Stimulated activated CD8-positive, alpha-beta memory T cell treated with anti-CD3 and anti-CD28 coated beads, Interleukin-15, amount 100 ng/mL, for 4 hours (primary cell): ENCODE measurements around the gene TCF19.

Experiments
- DNase-seq, 2 donors: peaks; one replicate each; pipeline ENCODE4 v3.0.0-alpha.2; 2020; ENCODE audit warnings: low read depth in 2 of 2

TCF19 gene, protein sequence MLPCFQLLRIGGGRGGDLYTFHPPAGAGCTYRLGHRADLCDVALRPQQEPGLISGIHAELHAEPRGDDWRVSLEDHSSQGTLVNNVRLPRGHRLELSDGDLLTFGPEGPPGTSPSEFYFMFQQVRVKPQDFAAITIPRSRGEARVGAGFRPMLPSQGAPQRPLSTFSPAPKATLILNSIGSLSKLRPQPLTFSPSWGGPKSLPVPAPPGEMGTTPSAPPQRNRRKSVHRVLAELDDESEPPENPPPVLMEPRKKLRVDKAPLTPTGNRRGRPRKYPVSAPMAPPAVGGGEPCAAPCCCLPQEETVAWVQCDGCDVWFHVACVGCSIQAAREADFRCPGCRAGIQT

DNA sequence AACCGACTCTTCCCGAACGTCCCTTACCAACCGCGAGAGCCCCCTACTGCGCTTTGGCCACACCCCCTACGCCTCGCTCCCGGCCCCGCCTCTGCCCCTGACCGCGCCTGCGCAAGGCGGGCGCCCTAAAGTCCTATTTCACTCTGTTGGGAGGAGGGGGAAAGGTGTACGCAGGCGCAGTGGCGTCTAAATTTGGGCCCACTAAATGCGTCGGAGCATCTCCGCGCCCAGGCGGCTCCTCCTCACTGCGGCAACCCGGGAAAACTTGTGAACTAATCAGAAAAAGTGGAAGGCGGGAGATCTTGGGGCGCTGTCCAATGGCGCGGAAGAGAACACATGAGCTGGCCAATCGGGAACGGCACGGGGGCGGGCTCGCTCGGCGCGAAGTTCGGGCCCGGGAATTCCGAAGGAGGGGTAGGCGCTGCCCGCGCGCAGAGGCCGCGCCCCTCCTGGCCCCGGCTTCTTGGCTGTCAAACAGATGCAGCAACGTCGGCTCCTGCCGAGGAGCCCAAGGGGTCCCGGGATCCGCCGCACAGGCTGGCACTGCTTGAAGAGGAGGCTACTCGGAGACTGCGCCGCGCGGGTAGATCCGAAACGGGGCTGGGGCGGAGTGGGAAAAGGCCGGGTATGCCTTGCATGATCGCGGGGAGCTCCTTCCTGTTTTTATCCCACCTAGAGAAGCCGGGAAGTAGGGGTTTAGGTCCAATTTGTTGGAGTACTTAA is at the start of gene TCF19:
Gene TCF19 (plus strand): TSS at position 450 of the 723 bp plus-strand sequence. CDS start 881 bp downstream, outside the sequence.
- DNase-seq, result peak; percentile 98 to 99

DNA sequence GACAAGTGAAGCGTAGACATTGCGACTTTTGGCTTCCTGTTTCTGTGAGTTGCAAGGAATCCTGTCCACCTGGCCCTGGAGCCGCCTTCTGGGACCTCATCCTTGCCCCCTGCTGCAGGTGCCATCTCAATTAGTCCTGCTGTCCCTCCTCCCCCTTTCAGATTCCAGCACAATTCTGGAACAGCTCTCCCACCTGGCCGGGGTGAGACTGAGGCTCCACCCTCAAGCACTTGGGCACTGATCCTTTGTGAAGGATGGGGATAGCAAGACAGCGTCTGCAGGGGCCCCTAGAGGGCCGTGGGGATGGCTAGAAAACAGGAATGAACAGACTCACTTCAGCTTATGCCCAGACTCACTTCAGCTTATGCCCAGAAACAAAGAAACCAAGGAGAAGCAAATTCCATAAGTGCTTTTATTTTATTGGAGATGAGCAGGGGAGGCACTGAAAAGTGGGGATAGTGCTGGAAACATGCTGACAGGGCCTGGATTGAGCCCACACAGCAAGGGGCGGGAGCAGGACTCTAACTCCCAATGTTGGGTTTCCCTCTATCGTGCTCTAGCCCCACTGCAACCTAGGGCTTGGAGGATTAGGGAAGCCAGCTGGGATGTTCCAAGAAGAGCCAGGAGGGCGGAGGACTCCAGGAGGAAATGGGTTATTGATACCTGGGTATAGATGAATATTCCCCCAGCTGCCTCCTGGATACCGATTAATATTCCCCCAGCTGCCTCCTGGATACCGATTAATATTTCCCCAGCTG is 47.4 kb upstream of the TCF19 start:
- no peak for DNase-seq

DNA sequence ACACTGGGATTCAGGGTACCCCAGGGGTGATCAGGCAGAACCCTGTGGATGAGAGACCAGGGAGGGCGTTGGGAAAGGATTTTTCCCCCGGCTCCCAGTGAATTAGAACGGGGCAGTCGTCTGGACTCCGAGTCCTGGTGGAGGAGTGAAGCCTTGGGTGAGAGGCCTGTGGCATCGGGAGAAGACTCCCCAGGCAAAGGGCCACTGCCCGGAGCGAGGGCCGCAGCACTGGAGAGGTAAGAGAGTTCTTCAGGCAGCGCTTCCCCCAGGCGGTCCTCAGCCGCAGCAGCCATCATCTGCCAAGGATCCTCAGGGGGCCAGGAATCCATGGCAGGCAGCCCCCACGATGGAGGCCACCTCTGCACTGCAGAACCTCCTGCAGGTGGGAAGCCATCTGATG is 46.7 kb upstream of the TCF19 start:
- no peak for DNase-seq

DNA sequence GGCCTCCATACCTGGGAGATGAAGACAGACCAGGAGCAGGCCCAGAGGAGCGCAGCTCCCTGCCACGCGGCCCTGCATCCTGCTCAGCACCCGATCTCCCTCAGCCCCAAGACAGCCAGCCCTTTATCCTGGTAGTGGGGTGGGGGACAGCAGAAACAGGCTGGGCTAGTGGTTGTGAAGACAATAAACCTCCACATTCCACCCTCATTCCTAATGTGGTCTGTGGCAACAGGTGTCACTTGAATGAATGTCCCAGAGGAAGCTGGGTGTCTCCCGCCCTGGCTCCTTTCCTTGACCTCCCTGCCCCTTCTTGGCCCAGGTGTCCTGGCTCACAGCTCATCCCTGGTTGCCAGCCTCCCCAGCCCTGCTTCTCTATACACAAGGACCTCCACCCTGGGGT is 45.9 kb upstream of the TCF19 start, which contains the start of gene C6orf15:
Gene C6orf15 (minus strand): TSS at position 98 of the 400 bp plus-strand sequence. CDS start 20 bp downstream, at position 78.
- DNase-seq, result no peak

DNA sequence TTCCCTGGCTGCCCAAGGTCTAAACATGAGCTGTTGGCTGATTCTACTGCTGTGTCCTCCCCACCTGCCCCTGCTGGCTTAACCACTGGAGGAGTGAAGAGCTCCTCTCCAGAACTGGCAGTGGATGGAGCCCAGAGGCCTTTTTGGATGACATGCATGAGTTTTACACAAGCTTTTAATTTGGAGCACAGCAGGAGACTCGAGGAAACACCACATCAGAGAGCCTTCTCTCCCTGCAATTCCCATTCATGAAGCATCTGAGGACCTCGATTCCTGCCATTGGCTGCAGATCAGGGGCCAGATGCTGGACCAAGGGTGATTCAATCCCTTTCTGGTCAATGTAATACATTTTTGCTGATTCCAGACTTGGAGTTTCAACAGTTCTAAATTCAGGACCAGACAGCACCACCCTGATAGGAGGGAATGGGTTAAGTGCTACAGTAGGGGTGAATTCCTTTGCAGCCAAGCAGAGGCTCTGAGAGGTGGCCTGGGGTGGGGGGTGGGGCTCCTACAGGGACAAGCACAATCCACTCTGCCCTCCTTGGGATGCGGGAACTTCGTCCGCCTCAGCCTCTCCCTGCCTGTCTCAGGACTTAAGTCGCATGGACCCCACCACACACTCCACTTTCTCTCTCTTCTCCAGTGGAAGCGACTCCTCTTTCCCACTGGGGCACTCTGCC is 44.4 kb upstream of the TCF19 start:
- DNase-seq, result no peak

DNA sequence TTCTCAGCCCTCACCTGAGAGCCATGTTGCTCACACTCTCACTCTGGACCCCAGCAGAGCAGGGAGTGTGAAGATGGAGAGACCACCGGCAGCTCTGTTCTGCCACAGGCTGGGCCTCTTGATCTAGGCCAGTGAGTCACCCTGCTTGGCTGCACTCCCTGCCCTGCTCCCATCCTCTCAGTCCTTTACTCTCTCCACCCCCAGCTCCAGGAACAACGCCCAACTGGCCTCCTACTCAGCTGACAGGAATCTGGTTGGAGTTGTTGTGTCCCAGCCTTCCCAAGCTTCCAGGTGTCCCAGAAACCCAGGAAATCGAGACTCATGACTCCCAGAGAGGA is 43.9 kb upstream of the TCF19 start, which contains the start of gene PSORS1C1:
Gene PSORS1C1 (plus strand): TSS at position 260 of the 338 bp plus-strand sequence. CDS start 14,833 bp downstream, outside the sequence.
- DNase-seq, result no peak

DNA sequence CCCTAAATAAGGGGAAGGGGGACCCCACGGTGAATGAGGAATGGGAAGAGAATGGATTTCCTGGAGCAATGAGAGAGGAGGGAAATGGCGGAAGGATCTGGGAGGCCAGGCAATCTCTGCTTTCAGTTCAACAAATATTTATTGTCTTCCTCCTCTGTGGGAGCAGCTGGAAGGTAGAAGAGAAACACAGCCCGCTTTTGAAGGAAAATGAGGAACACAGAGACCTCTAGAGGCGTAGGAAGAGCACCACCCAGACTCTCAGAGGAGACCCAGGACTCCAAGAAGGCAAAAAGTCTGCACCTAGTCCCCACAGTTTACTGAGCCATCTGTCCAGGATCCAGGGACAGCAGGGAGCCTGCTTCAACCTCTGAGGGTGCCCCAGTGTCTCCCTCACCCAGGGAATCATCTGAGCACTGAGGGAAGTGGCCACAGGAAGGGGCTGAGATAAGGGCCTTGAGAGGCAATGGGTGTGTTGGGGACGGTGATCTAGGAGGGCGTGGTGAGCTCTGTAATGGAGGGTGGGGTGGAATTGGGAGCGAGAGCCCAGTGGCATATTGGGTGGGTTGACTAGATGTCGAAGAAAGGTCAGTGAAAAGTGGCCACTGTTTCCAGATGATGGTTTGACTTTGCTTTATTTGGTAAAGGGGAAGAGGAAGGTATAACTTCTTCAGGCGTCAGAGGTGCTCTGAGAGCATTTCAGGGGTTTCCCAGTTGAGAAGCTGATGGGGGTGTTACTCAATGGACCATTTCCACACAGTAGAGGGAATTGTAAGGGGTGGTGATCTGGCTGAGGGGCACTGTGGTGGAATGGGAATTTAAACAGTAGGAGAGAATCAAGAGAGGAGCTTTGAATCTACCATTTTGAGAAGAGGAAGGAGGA is 43.2 kb upstream of the TCF19 start:
- DNase-seq, result no peak

DNA sequence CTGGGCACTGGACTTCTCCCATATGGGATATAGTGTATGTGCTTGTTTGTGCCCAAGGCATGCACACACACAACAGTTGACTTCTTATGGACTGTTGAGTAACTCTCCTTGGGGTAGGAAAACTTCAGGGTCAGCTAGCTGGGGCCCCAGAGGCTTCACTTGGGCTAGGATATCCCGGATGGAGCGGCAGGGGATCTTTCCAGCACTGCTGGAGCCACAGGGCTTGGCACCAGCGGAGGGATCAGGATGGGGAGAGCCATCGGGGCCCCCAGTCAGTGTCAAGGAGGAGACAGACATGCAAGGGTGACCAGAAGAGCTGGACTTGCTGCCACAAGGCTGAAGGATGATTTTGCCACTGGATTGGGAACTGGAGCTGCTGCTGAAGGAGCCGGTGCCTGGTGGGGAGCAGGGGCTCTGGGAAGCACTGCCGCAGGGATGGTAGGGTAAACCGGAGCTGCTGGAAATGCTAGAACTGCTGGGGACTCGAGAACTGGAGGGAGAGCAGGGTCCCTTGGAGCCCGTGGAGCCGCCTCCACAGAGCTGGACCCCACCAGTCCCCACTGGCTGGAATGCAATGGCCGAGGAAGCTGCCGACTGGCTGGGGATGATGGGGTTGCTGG is 42.3 kb upstream of the TCF19 start:
- no peak for DNase-seq

DNA sequence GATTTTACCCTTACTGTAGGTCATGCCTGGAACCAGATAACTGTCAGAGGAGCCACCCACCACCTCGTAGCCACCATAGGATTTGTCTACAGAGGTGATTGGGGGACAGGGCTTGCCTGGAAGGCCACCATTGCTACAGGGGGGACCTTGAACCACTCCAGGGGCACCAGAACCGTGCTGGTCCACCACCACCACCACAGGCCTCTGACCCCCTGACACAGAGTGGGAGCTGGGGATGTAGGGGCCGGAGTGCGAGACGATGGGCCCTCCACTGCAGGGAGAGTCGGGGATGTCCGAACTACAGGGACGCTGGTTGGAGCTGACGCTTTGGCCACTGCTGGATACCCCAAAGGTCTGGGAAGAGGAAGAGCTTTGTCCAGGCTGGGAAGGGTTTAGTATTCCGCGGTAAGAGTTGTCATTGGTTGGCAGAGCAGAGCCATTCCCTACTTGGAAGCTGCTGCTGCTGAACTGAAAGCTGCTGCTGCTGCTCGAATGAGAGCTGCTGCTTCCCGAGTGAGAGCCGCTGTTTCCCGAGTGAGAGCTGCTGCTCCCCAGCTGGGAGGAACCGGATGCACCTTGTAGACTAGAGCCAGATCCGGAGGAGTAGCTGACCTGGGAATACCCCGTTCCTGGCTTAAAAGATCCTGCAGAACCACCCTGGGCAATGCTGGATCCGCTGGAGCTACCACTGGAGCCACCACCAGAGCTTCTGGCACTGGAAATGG is 41.6 kb upstream of the TCF19 start:
- no peak for DNase-seq

DNA sequence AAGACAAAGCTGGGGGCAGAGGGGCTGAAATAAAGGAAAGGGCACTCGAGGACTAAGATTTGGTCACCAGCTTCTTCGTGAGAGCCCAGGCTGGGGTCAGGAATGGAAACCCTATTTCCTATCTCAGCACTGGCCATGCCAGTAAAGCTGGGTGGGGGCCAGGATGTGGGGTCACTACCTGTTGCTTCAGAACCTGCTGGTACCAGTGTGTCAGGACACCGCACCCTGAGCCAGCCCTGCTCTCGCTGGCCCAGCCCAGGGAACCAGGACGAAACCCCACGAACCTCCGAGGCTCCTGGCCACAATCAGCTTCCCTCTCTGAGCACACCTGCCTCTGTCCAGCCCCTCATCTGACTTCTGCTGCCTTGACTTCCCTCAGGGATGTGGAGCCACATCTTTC is 40.2 kb upstream of the TCF19 start:
- DNase-seq, result no peak

DNA sequence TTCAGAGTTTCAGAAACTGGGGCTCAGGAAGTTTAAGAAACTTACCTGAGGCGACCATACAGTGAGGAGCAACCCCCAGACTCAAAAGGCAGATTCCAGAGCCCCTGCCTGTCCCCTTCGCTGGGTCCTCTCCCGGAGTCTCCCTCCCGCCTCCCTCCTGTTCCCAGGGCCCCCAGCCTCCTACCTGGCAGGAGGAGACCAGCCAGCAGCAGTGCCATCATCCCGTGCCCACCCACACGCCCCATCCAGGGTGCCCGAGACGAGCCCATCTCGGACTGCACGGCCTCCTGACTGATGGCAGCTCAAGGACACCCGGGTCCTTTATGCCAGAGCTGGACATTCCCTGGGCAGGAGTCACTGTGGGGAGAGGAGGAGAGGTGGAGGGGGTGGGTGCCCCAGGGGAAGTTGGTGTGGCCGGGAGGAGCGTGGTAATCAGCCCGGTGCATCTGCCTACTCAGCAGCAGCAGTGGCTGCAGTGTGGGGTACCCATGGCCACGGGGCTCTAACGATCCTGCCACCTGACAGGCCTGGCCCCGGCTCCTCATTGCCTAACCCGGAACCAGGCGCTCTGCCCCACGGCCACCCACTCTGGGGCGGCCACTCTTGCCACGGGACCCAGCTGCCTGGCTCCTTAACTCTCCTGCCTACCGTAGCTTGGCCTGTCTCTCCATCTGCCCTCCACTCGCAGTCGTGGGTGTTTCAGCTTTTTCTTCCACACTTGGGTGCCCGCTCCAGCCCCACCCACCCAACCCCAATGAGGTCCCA is 38.1 kb upstream of the TCF19 start, which contains the start of gene CDSN:
Gene CDSN (minus strand): TSS at position 296 of the 765 bp plus-strand sequence. CDS start 27 bp downstream, at position 269.
- no peak for DNase-seq

DNA sequence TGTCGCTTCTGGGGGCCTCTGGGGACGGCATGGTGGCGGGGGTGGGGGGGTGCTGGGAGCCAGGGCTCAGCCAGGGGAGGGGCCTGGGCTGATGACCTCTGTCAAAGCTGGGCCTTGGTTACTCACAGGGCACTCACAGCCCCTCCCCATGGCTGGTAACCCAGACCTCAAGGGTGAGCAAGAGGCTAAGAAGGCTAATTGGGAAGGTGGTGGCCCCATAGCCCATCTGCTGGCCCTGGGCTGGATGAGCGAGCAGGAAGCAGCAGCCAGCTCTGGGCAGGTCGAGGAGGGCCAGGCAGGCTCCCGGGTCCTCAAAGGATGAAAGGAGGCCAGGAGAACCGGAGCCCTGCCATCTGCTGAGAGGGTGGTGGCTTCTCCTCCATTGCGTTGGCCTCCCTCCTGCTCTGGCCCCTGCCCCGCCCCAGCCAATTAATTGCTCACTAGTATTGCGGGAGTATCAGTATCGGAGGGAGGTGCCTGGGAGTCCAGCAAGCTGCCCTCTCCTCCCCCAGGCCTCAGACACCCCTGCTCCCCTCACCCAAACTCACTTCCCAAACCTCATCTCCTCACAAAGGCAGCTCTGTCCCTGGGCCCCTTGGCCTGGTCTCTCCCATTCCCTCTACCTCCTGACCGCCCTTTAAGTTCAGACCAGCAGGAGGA is 37.1 kb upstream of the TCF19 start:
- DNase-seq, result no peak

DNA sequence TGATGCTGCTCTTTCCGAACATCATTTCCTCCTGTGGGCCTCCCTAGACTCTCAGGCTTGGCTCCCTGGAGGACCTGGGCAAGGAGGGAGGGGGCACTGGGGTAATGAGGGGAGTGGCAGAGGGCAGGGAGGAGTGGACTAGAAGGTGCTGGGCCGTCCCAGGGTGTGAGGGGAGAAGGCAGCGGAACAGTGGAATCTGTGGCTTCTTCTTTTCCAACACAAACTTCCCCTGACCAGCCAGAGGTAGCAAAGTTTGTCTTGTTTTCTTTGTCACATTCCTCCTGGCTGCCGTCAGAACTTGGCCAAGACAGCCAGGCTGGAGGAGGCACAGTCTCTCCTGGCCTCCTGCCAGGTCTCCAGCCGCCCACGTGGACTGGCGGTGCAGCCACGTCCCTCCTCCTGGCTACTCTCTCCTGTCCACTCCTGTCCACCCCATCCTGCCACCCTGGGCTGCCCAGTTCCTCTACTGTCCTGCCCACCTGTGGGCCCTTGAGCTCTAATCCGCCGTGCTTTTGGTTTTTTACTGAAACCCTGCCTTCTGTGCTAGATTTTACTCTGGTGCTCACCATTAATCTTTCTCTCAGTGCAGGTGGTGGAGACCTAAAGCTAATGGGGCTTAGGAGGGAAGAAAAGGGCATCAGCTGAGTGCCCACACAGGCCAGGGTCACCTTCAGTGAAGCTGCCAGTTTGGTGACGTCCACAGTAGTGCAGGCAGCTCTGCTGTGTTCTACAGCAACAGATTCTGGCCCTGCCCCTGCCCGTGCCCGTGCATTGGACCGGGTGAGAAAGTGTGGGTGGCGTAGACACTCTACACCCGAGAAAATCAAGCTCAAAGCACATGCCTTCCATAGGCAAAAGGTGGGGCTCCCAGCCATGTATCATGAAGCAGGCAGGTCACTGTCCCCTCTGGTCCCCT is 35.3 kb upstream of the TCF19 start:
- no peak for DNase-seq

DNA sequence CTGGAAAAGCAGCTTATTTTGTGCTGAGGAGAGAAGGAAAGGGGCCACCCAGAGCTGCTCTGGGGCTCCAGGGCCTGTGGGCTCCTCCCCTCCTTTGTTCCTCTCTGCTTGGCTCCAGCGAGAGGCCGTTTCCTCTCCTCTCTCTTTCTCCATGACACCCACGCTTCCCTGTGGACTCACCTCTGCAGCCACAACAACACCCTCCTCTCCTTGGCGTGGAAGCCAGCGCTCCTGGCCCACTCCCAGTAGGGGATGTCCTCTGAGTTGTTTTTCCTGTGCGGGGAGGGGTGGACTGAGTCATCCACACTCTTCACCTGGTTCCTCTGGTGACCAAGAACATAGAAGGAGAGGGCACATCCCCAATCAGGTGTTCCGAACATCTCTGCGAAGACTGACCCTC is 33.2 kb upstream of the TCF19 start:
- no peak for DNase-seq

DNA sequence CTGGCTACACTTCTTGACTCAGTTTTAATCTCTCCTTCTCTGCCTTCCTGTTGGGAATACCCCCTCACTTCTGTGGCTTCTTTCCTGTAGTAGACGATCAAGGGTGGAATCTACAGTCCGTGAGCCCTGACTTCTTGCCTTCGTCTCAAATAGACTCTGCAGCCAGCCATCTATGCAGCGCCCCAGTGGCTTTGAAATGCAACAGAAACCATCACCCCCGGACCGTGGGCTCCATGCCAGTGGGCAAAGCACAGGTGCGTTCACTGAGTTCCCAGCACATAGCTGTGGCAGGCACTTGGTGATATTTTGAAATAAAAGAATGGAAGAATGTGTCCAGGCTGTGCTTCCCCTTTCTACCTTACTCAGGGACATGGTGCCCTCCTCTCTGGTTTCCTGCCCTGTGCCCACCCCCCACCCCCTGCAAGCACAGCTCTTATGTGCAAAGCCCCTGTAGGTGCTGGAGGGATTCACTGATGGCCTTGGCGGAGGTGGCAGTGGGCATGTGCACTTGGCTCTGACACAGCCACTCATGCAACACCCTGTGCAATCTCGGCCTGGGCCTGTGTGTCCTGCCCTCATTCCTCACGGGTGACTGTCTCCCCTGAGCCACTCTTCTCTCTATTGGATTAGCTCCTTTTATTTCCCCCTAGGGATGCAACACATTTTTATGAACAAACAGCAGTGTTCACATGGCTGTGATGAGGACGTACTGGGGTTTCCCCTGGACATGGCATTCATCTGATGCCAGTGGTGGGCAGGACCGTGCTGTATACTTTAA is 32.6 kb upstream of the TCF19 start:
- DNase-seq, result no peak
